ENCODE measurements around the gene SUMF1.

The SUMF1 gene

GRCh38 chr3:4466741-4467521, at the start of gene SUMF1:
Gene SUMF1, minus strand, starts transcription at chr3:4467269. Its CDS starts 24 bp downstream, at chr3:4467245.
- peak; percentile 28 for DNase-seq

GRCh38 chr3:4515916-4516579, 49.0 kb upstream of the SUMF1 start:
- DNase-seq: no peak

DNA sequence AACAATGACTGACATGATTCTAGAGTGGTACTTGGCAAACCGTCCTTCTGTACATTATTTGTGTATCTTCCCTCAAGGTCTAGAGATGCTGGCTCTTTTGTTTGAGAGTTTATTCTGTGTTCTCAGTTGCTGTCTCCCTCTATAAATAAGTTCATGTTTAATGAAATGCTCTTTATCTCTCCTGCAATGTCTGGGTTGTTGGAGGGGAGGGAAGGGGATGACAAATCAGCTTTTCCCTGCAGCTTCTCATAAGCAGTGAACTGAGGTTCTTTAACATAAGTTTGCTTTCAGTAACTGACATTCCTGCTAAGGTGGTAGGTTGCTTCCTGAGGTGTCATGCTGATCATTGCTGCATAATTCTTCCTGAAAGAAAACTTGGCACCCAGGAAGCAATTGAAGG, 47.8 kb upstream of the SUMF1 start:
- DNase-seq: no peak

DNA sequence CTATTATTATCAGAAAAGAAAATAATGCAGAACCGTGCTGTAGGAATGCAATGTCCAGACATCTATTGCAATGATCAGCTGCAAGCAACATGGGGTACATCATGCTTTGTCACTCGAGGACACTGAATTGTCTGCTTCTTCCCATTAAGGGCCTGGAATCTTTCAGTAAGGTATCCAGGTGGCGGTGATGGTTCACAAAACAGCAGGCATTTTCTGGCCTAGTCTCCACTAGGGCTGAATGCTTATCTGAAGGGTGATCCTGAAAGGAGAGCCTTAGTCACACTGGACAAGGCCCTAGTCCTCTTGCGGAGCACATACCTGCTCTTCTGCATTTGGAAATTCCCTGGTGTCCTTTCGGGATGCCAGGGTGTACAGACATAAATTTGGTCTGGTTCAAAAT, 47.3 kb upstream of the SUMF1 start:
- no peak for DNase-seq

DNA sequence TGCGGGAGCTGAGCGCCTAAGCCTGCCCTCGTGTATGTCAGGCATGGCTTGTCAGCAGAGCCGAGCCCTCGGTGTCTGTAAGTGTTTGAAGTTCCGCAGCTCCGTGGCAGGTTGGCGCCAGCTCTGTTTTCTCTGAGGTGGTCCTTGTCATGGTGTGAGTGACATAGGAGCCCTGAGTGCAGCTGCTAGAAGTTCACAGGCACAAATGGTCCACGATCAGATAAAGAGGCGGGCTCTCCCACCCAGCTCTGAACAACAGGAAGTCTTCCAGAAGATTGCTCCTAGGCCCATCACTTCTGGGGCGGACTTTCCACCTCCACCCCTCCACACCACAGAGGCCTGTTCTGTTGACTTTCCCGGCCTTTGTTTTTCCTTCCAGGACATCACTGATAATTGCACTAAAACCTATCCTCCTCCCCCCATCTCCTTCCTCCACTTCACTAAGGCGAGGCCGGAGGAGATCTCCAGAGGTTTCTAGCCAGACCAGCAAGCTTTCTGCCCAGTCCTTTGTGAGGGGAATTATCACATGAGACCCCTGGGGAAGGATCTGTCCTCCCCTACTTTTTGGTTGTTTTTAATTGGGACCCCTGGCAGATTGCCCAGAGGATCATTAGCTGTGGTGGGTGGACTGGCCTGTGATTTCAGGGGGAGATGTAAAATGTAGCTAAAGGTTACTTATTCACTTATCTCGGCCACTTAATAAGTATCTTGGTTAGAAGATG, 46.0 kb upstream of the SUMF1 start:
- DNase-seq: peak; percentile 38

DNA sequence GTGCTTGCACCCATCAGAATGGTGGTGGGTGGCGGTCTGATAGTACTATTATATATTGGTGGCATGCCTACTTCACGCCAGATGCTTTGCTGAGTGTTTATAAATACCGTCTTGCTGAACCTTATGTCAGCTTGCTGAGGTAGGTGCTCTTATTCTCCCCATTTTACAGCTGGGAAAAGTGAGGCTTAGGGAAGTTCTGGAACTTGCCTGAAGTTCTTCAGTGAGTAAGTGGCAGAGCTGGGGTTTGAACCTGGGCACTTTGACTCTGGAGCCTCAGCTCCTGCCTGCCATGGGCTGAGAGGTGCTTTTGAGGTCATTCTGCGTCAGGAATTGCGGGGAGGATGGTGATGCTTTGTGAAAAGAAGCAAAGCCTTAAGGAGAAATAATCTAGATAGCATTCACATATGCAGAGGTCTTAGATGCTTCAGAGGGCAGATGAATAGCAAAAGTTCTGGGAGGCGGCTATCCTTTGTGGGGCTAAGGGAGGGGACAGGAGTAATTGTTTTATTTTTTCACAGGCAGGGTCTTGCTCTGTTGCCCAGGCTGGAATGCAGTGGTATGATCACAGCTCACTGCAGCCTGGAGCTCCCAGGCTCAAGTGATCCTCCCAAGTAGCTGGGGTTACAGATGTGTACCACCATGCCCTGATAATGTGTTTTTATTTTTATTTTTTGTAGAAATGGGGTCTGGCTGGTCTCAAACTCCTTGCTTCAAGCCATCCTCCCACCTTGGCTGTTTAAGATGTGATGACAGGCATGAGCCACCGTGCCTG, 44.6 kb upstream of the SUMF1 start:
- DNase-seq: no peak

DNA sequence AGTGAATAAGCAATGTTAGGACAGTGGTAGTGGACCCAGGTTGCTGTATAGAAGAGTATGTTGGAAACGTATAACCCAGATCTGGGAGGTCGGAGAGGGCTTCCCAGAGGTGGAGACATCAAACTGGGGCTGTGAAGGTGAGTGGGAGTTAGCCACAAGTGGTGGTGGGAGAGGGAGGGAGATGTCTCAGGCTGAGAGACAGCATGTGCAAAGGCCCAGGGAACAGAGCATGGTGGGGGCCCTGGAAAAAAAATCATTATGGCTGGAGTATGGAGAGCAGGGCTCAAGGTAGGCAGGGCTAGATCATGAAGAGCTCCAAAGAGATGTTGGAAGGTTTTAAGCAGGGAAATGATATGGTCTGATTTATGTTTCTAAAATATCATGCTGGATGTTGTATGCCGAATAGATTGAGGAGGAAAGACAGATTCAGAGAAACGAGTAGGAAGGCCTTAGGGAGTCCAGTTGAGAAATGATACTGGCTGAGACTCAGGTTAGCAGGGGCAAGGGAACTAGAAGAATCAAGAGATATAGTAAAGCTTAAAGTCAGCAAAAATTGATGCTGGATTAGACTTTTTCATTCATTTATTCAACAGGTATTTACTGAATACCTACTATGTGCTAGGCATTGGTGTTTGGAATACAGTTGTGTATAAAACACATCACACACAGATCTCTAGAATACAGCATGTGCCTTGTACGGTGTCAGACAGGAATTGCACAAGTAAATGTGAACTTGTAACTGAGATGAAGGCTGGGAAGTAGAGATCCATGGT, 43.1 kb upstream of the SUMF1 start:
- no peak for DNase-seq

DNA sequence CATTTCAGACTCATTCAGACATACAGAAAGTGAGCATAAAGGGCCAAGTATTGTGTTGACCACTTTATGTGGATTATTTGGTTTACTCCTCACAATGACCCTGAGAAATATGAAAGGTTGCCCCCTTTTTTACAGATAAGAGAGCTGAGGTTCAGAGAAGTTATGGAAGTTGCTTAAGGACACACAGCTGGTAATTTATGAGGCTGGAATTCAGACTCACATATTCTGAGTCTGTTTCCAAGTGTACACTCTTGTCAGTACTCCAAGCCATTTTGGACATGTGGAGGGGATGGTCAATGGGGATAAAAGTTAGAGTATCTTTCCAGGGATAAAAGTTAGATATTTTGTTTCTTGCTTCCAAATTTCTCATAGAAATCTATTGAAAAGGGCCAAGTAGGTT, 42.0 kb upstream of the SUMF1 start:
- no peak for DNase-seq

- DNase-seq: no peak
These were observed 41.2 kb upstream of the SUMF1 start for GRCh38 chr3:4508048-4508981.

DNA sequence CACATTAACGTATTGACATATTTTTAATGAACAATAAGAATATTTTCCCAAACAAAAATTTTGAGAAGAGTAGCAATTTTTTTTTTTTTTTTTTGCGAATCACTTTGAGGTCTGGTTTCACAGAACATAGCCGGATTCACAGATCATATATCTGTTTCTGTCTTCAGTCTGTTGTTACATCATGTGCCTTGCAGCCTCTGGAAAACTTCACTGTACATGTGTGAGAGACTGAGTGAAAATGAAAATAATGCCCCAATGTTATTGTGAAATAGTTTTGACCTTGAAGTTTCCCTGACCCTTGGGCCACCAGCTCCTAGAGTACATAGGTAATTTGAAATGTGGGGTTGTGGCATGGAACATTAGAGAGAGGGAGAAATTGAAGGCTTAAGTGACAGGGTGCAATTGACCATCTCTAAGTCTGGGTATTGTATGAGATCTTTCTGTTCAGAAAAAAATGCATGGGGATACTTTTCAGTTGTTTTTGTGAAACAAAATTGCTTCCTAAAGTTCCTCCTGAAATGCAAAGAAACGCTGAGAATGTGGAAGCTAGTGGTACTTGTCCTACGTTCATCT, 40.0 kb upstream of the SUMF1 start:
- no peak for DNase-seq

DNA sequence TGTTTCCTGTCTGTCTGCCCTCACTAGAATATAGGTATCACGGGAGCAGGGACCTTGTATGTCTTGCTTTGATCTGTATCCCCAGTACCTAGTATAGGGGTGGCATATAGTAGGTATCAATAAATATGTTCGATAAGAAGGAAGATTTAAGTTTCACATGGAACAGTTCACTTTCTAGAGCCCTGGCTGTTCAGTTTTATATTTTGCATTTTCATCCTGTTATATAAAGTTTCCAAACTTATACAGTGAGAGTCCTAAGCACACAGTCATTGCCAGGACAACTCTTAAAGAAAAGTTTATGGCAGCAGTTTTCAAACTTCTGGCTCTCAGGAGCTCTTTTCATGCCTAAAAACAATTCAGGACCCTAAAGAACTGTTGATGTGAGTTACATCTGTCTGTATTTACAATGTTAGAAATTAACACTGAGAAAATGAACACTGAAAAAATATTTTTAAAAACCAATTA, 39.5 kb upstream of the SUMF1 start:
- DNase-seq: no peak

GRCh38 chr3:4505688-4506558, 38.9 kb upstream of the SUMF1 start:
- no peak for DNase-seq

GRCh38 chr3:4504340-4505261, 37.5 kb upstream of the SUMF1 start:
- no peak for DNase-seq

- DNase-seq: no peak
These were observed 36.0 kb upstream of the SUMF1 start for GRCh38 chr3:4503050-4503449.

- no peak for DNase-seq
These were observed 34.9 kb upstream of the SUMF1 start for GRCh38 chr3:4501927-4502326.

- no peak for DNase-seq
These were observed 34.4 kb upstream of the SUMF1 start for GRCh38 chr3:4501437-4501836.

- DNase-seq: no peak
These were observed 31.4 kb upstream of the SUMF1 start for GRCh38 chr3:4498446-4498845.

GRCh38 chr3:4497843-4498324, 30.8 kb upstream of the SUMF1 start:
- no peak for DNase-seq
